Measurements from ENCODE around the gene KRTAP4-9.
"Not testable (repeated sequence)": the region's sequence is repeated elsewhere in the genome, so short reads cannot be mapped to it uniquely, and the experiment has no call there.

DNA sequence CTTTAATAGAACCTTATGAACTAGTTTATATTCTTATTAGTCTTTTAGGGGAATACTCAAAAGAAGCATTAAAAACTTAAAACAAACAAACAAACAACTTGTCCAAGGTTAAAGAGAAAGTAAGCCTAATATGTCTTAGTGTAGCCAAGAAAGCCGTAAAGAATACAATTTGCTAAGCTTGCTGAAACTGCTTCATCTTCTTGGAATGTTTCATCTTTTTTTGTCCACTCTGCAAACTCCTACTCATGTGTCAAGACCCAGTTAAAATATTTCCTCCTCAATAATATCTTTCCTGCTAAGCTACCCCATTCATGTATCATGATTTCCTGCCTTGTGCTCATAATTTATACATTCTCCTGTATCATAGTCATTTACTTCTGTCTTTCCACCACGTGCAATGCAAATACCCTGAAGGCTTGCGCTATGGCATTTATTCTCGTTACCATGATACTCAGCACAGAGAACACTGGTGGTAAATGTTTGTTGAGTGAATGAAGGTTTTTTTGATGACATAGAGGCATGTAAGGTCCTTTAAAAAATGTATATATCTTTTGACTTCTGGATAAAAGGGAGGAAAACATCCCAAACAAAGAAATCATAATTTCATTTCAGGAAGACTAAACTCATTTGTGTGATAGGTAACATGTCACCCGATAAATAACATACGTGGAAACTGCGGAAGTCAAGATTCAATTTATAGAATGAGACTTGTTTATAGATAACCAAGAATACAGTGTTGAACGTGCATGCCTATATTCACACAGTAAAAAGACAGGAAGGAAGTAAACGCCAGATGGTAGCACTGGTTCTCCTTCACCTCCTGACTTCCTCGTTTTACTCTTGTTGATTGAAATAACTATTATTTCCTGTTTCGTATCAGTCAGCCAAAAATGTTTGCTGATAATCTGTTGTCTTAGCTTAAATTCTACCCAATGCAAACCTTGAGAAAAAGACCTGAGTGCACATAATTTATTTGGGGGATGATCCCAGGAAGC, 14.8 kb downstream of the KRTAP4-9 start:
- TF ChIP-seq, protein P1, sequence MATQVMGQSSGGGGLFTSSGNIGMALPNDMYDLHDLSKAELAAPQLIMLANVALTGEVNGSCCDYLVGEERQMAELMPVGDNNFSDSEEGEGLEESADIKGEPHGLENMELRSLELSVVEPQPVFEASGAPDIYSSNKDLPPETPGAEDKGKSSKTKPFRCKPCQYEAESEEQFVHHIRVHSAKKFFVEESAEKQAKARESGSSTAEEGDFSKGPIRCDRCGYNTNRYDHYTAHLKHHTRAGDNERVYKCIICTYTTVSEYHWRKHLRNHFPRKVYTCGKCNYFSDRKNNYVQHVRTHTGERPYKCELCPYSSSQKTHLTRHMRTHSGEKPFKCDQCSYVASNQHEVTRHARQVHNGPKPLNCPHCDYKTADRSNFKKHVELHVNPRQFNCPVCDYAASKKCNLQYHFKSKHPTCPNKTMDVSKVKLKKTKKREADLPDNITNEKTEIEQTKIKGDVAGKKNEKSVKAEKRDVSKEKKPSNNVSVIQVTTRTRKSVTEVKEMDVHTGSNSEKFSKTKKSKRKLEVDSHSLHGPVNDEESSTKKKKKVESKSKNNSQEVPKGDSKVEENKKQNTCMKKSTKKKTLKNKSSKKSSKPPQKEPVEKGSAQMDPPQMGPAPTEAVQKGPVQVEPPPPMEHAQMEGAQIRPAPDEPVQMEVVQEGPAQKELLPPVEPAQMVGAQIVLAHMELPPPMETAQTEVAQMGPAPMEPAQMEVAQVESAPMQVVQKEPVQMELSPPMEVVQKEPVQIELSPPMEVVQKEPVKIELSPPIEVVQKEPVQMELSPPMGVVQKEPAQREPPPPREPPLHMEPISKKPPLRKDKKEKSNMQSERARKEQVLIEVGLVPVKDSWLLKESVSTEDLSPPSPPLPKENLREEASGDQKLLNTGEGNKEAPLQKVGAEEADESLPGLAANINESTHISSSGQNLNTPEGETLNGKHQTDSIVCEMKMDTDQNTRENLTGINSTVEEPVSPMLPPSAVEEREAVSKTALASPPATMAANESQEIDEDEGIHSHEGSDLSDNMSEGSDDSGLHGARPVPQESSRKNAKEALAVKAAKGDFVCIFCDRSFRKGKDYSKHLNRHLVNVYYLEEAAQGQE (IDR thresholded peaks at IDR 0.05) = not testable (repeated sequence)
- TF ChIP-seq, protein P2, sequence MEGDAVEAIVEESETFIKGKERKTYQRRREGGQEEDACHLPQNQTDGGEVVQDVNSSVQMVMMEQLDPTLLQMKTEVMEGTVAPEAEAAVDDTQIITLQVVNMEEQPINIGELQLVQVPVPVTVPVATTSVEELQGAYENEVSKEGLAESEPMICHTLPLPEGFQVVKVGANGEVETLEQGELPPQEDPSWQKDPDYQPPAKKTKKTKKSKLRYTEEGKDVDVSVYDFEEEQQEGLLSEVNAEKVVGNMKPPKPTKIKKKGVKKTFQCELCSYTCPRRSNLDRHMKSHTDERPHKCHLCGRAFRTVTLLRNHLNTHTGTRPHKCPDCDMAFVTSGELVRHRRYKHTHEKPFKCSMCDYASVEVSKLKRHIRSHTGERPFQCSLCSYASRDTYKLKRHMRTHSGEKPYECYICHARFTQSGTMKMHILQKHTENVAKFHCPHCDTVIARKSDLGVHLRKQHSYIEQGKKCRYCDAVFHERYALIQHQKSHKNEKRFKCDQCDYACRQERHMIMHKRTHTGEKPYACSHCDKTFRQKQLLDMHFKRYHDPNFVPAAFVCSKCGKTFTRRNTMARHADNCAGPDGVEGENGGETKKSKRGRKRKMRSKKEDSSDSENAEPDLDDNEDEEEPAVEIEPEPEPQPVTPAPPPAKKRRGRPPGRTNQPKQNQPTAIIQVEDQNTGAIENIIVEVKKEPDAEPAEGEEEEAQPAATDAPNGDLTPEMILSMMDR (IDR thresholded peaks at IDR 0.05) = not testable (repeated sequence)
- not testable (repeated sequence) for TF ChIP-seq NR3C1 (IDR thresholded peaks at IDR 0.05); PHF8 (IDR thresholded peaks at IDR 0.05; ENCODE audit: borderline replicate concordance, low read depth); MAFK (IDR thresholded peaks at IDR 0.05; ENCODE audit: partially characterized antibody); CHD2 (IDR thresholded peaks at IDR 0.05; ENCODE audit: low read length, partially characterized antibody); POLR2A (IDR thresholded peaks at IDR 0.05; ENCODE audit: low read length)
- TF ChIP-seq, protein P3, sequence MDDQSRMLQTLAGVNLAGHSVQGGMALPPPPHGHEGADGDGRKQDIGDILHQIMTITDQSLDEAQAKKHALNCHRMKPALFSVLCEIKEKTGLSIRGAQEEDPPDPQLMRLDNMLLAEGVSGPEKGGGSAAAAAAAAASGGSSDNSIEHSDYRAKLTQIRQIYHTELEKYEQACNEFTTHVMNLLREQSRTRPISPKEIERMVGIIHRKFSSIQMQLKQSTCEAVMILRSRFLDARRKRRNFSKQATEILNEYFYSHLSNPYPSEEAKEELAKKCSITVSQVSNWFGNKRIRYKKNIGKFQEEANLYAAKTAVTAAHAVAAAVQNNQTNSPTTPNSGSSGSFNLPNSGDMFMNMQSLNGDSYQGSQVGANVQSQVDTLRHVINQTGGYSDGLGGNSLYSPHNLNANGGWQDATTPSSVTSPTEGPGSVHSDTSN (IDR thresholded peaks at IDR 0.05) = not testable (repeated sequence)
- TF ChIP-seq, protein P4, sequence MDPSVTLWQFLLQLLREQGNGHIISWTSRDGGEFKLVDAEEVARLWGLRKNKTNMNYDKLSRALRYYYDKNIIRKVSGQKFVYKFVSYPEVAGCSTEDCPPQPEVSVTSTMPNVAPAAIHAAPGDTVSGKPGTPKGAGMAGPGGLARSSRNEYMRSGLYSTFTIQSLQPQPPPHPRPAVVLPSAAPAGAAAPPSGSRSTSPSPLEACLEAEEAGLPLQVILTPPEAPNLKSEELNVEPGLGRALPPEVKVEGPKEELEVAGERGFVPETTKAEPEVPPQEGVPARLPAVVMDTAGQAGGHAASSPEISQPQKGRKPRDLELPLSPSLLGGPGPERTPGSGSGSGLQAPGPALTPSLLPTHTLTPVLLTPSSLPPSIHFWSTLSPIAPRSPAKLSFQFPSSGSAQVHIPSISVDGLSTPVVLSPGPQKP (IDR thresholded peaks at IDR 0.05; ENCODE audit: low read depth, low read length) = not testable (repeated sequence)
- TF ChIP-seq, protein P5, sequence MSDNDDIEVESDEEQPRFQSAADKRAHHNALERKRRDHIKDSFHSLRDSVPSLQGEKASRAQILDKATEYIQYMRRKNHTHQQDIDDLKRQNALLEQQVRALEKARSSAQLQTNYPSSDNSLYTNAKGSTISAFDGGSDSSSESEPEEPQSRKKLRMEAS (IDR thresholded peaks at IDR 0.05) = not testable (repeated sequence)
